Raji (cell line): ENCODE results near the gene OR2T12.

Experiments
- POLR2A ChIP-seq: IDR thresholded peaks from 2 replicates; pipeline ENCODE4 v1.6.1; 2011; ENCODE audit warnings: low read depth, low read length, control low read depth; ENCODE audit not compliant: insufficient read depth

The OR2T12 gene

GRCh38 chr1:248303324-248303723 lies at the start of gene OR2T12:
OR2T12 (minus strand) TSS chr1:248303424; CDS start chr1:248295578, 7,846 bp downstream.
- no peak for TF ChIP-seq POLR2A

- TF ChIP-seq POLR2A = no peak
Observed at GRCh38 chr1:248348475-248348874, 45.3 kb upstream of the OR2T12 start, which contains the start of gene OR14C36. OR14C36 (plus strand) TSS chr1:248348775; CDS start chr1:248348775, 0 bp downstream.

- no peak for TF ChIP-seq POLR2A
Observed at GRCh38 chr1:248343451-248343850, 40.2 kb upstream of the OR2T12 start.

GRCh38 chr1:248324468-248324867 lies 21.2 kb upstream of the OR2T12 start, which contains the start of gene OR2M7:
OR2M7 (minus strand) TSS chr1:248324568; CDS start chr1:248324568, 0 bp downstream.
- no peak for TF ChIP-seq POLR2A

- TF ChIP-seq POLR2A = no peak
Observed at GRCh38 chr1:248316796-248317195, 13.6 kb upstream of the OR2T12 start.

GRCh38 chr1:248306103-248306502 lies 2.9 kb upstream of the OR2T12 start:
- TF ChIP-seq POLR2A = no peak

- TF ChIP-seq POLR2A = no peak
Observed at GRCh38 chr1:248288391-248288790, 14.8 kb downstream of the OR2T12 start.

- TF ChIP-seq POLR2A = no peak
Observed at GRCh38 chr1:248277876-248278275, 25.3 kb downstream of the OR2T12 start, which contains the start of gene OR2T33. OR2T33 (minus strand) TSS chr1:248277976; CDS start chr1:248273814, 4,162 bp downstream.

- no peak for TF ChIP-seq POLR2A
Observed at GRCh38 chr1:248268178-248268577, 35.0 kb downstream of the OR2T12 start.

GRCh38 chr1:248243204-248243603 lies 60.0 kb downstream of the OR2T12 start:
- TF ChIP-seq POLR2A = no peak
